Fibroblast of skin of left quadriceps (primary cell): Measurements from ENCODE around the gene KDM4C.
A peak's percentile ranks its signal among the peaks of the same experiment; 100 is the strongest.
"Not testable (repeated sequence)": the region's sequence is repeated elsewhere in the genome, so short reads cannot be mapped to it uniquely, and the experiment has no call there.

Experiments used
- DNase-seq, 2 experiments: peaks; one replicate each; pipeline ENCODE4 v3.0.0-alpha.2; 2013; ENCODE audit warnings: low read depth in 2 of 2

Gene KDM4C

DNA sequence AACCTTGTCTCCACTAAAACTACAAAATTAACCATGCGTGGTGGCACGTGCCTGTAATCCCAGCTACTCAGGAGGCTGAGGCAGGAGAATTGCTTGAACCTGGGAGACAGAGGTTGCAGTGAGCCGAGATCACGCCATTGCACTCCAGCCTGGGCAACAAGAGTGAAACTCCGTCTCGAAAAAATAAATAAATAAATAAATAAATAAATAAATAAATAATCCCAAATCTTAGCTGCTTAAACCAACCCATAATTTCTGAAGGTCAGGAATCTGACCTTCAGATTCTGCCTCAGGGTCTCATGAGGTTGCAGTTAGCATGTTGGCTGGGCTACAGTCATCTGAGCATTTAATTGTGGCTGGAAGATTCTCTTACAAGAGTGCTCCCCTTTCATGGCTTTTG, 48.5 kb downstream of the KDM4C start:
- DNase-seq: not testable (repeated sequence)

DNA sequence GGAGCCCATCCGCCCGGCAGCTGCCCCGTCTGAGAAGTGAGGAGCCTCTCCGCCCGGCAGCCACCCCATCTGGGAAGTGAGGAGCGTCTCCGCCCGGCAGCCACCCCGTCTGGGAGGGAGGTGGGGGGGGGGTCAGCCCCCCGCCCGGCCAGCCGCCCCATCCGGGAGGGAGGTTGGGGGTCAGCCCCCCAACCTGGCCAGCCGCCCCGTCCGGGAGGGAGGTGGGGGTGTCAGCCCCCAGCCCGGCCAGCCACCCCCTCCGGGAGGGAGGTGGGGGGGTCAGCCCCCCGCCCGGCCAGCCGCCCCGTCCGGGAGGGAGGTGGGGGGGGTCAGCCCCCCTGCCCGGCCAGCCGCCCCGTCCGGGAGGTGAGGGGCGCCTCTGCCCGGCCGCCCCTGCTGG, 49.9 kb downstream of the KDM4C start:
- not testable (repeated sequence) for DNase-seq

DNA sequence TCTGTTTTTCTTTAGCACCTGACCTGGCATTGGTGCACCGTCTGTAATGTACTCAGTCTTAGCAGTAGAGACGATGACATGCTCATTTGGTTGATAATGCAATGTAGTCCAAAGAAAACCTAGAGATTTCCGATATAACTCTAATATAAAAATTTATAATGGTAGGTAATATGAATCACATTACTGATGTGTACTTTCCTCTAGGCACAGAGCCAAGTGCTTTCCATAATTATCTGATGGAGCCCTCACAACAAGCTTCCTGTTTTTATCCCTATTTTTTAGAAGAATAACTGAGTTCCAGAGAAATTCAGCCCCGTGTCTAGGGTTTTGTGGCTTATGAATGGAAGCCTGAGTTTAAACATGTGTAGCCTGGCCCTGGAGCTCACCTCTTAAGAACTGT, 53.7 kb downstream of the KDM4C start:
- DNase-seq: no peak

DNA sequence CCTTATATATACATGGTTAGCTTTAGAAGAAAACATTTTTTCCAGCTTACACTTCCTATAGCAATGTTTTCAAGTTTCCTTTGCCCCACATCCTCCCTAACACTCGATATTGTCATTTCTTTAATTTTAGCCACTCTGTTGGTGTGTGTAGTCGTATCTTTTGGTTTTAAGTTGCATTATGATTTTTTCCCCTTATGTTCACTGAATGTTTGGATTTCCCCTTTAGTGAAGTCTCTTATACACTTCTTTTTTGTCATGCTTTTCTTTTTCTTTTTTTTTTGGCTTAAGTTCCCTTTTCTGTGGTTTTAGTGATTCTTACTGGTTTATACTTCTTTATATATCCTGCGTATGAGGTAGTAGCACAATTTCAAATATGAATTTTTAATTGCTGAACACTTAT, 58.8 kb downstream of the KDM4C start:
- DNase-seq: no peak

DNA sequence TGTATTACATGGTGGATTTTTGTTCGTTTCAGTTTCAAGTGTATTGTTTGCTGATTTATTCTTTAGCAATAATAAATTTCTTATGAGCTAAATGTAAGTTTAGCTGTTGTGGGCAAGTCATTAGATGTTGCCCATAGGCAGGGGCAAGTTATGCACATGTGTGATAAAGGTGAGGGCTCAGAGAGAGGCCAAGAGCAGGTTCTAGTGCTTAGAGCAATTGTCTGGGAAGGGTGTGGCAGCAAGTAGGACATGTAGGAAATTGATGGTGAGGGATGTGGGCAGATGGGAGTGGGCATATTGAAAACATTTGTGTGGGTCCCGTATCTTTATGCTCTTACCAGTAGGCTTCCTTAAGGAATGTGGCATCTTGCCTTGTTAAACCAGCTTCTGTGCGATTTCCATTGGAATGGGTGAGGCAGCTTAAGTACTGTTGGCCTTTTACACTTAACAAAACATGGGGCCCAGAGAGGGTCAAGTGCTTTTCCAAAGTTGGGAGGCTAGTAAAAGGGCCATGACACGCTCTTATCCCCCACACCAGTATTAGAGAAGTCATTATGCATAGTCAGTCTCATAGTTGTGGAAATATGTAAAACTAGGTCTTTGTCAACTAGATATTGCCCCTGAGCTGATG, 60.6 kb downstream of the KDM4C start:
- DNase-seq: no peak

DNA sequence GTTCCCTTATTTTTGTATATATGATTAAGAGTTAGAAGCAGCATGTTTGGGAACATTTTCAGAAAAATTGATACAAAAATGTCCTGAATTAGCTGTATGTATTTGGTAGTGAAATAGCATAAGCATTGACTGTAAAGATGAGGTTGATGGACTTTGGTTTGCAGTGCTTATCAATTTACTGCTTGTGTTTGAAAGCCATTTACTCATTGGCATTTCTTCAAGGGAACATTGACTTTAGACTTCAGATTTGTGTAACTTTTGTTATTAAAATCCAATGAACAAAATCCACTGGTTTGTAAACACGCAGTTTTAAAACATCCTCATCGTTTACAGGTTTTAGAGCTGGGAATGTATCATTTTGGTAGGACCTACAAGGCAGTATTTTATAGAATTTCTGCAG, 61.3 kb downstream of the KDM4C start:
- DNase-seq: no peak

DNA sequence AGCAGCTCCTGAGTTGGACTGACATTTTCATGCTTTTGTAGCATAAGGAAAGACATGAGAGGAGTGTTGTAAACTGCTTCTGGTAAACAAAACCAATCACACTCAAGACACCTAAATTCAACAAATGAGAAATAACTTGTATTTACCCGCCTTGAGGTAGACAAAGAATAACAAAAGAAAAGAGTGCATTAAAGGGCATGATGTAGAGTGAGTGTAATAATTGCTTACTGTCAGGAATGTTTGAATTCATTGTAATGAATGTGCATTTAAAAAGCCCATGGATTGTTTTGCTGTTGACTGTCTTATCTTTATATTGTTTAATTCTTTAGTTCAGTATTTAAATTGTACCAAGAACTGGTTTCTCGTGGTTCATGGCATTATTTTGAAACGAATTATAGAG, 61.8 kb downstream of the KDM4C start:
- no peak for DNase-seq

DNA sequence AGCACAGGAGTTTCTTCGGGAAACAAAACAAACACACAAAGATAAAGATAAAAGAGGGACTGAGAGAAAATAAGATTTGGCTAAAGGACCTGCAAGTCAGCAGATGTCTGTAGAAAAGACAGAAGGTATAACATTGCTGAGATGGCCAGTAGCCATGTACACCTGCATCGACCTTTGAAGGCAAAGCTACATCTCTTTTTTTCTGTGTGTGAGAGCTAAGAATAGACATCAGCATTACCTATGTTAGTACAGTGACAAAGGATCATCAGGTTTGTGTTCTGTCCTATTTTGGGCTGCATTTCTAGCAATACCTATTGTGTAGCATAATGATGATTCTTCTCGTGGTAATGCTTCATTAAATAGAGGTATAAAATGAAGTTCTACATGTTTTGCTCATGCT, 64.9 kb downstream of the KDM4C start:
- DNase-seq: no peak

DNA sequence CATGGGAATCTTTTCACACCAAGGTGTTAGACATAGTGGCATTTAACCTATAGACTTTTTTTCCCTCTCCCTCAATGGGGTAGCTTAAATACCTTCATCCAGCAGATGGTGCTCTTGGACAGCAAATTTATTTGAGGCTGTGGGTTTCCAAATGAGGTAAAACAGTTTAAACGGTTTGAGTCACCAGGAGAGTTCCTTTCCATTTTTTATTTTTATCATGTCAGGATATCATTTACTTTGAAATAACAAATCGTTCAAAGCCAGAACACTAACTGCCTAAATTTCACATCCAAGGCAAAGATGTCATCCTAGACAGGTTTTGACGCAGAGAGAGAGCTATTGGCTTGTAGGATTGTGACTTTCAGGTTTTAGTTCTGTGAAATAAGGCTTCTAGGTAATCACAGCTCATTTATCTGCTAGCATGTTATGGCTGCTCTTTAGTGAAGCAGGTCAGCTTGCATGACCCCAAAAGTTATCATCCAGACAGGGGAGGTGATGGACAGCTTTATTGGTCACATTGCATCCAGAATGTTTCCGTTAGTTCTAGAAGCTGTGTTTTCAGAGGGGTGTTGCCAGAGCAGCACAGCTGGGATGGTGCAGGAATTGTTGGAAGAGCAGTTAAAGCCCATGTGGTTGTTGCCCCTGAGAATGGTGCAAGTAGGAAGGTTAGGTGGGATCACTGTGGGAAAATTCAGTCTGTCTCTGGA, 69.8 kb downstream of the KDM4C start:
- peak; percentile 23 to 26 for DNase-seq

DNA sequence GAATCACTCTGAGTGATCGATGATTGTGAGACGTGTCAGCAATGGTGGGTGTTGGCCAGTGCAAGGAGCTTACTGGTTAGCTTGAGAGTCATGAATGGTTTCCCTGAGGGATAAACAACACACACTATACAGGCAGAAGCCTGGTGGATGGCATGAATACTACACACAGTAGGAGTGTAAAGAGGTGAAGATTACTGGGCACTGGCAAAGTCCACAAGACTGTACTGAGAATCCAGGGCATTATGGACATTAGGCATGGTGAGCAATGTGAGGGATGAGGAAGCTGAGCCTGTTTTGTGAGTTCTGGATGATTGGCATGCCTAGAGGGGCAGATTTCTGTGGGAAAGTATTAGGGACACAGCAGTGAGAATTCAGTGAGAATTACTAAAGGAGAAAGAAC, 71.3 kb downstream of the KDM4C start:
- no peak for DNase-seq

DNA sequence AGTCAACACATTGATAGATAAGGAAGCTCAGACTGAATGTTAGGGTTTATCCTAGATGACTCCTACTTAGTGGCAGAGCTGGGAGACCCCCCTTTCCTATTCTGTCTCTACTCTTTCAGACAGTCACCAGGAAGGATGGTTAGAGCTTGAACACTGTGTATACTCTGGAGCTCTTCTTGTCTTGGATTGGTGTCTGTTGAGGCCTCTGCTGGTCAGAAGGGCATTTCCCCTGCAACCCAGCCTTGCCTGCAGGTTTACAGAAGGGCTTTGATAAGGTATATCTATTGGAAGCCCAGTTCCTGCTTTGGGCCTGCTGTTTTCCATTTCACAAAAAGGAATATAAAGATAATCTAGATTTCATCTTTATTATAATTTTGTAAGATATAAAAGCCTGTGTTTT, 71.8 kb downstream of the KDM4C start:
- DNase-seq: no peak

DNA sequence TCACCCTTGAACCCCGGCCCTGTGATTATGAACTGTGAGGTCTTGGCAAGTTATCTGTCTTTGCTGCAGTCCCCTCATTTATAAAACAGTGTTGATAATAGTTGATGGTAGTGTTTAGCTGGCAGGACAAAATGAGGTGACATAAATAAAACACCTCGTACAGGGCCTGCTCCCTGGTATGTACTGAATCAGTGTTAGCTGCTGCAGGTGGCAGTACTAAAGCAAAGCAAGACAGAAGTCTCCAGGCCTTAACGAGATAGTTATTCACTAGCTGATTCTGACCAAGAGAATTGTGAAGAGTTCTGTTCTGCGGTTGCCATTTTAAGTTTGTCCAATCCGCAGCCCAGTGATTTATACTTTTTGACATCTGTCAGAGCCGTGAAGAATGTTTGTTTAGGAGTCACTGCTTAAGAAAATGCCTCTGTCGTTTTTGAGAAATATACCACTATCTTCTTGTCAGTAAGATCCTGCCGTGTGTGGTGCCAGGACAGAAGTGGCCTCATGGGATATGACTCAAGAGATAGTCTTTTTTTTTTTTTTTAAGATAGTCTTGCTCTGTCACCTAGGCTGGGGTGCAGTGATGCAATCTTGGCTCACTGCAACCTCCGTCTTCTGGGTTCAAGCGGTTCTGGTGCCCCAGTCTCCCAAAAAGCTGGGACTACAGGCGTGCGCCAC, 75.9 kb downstream of the KDM4C start:
- no peak for DNase-seq

DNA sequence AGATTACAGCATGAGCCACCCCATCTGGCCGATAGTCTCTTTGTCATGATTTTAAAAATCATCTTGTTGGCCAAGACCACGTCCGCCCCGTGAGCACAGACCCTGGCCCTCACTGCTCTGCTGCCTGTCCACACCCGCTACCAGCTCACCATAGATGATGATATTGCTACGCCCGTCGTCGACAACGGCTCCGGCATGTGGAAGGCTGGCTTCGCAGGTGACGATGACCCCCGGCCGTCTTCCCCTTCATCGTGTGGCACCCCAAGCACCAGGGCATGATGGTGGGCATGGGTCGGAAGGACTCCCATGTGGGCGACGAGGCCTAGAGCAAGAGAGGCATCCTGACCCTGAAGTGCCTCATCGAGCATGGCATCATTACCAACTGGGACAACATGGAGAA, 76.5 kb downstream of the KDM4C start:
- no peak for DNase-seq

DNA sequence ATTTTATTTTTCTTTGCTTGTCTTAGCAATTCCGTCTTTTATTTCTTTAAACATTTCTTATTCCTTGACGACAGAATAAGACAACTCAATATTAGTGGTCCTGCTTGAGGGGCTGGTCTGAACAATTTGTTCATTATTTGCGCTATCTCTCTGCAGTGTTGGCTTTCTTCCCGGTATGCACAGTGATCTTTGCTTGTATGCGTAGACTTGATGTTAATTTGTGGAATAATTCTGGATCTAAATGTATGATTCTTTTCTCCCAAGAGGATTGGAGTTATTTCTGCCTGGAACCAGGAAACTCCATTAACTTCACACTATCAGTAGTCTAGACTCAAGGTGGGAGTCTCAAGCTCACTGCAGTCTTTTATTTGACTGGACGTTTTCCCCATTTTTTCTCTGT, 80.4 kb downstream of the KDM4C start:
- DNase-seq: no peak

DNA sequence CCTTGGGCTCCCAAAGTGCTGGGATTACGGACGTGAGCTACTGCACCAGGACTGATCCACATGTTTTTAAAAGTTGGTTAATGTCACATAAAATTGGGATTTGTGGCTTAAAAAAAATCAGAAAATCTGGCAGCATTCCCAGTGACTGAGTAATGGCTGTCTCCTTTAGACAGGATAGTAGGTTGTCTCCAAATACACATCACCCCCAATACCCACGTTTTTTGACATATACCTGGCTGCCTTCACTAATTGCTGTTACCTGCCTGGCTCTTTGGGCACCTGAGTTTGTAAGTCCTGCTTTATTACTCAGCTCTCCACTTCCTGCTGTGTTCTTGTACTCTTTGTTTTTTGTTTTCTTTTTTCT, 84.8 kb downstream of the KDM4C start:
- peak; percentile 26 to 33 for DNase-seq

DNA sequence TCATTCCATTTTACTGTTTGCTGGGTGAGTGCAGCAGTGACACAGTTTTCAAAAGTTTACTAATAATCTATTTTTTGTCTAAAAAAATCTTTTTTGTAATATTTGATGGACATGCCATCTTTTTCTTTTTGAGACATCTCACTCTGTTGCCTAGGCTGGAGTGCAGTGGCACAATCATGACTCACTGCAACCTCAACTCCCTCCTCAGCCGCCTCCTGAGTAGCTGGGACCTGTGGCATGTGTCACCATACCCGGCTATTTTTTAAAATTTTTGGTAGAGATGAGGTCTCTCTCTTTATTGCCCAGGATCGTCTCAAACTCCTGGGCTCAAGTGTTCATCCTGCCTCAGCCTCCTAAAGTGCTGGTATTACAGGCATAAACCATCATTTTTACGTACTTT, 86.0 kb downstream of the KDM4C start:
- DNase-seq: no peak

DNA sequence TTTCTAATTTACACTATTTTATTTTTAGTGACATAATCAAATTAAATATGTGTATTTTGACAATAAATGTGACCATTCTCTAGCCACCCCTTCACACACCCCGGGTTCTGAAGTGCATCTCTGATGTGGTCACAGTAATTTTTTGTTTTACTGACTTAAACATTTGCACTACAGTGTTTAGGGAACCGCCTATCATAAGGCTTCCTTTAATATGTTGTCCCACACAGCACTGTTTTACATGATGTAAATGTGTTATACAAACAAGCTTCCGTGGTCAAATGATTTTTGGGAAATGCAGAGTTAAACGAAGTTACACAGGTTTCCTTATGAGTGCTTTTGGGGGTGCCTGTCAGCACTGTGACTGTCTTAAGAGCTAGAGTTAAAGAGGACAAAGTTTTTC, 86.5 kb downstream of the KDM4C start:
- DNase-seq: no peak

DNA sequence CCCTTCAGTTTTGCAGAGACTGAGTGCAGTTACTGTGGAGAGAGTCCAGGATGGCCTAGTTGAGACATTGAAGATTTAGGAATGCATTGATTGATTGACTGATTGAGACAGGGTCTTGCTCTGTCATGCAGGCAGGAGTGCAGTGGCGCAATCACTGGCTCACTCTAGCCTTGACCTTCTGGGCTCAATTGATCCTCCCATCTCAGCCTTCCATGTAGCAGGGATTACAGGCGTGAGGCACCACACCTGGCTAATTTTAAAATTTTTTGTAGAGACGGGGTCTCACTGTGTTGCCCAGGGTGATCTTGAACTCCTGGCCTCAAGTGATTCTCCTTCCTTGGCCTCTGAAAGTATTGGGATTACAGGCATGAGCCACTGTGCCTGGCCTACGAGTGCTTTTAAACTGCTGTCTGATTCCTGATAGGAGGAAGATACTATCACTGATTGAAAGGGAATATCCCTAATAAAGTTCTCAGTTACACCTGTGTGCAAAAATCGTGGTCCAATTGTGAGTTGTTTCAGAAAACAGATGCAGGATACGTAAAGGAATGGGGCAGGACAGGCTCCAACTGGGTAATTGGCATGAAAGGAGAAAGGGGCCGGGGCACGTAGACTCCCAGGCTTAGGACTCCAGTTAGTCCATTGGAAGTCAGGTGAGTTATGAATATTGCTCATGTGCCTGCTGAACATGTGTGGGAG, 87.5 kb downstream of the KDM4C start:
- DNase-seq: no peak

DNA sequence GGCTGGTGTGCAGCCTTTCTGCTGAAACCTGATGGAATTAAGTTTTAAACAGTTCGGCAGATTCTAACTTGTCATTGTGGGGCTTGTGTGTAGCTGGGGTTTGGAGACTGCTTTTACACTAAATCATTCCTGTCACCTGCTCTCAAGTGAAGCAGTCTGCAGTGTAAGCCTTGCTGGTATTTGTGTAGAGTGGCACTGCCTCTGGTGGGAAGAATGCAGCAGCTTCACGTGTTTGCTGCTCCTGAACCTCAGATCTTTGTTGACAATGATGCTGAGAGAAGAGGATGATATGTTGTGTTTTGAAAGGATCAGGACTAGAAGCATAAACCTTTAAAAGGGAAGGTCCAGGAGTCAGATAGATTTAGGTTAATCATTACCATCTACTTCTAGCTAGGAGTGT, 88.1 kb downstream of the KDM4C start:
- no peak for DNase-seq

DNA sequence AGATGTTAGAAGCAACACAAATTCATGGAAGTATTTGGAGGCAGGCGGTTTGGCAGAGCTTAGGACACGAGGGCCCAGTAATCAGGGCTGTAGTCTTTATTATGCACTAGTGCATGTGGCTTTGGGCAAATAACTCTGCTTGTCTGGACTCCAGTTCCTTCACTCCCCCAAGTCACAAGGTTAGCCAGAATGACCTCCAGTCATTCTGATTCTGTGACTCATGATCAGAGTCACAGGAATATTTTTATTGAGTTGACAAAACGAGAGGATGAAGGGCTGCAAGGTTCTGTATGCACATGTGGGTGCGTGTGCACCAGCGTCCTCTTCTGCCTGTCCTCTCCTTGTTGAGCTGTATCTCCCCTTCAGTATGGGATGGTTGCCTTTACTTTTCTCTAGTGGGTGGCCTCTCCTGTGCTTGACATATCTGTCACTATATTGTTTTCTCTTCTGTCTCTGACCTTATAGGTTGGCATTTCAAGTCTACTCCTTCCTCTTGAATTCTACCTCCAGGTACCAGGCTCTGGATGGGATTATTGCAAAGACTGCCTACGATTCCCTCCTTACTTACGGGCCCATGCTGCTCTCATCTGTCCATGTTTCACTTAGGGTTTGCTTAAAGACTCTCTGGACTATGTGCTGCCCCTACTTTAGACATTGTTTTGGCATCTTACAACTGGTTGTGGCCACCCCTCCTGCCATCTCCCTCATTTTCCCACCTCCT, 94.6 kb downstream of the KDM4C start:
- DNase-seq: no peak

DNA sequence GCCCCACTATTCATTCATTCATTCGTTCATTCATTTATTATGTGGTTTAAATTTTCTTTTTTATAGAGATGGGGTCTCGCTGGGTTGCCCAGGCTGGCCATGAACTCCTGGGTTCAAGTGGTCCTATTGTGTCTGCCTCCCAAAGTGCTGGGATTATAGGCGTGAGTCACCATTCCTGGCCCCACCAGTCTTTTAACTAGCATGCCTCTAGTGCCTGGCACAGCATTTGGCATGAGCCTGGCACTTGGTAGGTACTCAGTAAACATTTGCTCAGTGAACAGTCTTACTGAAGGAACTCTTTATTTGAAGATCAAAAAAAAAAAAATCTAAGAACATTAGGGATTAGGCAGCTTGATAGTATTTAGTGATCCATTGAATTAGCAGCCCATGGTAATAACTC, 98.1 kb downstream of the KDM4C start:
- DNase-seq: no peak

DNA sequence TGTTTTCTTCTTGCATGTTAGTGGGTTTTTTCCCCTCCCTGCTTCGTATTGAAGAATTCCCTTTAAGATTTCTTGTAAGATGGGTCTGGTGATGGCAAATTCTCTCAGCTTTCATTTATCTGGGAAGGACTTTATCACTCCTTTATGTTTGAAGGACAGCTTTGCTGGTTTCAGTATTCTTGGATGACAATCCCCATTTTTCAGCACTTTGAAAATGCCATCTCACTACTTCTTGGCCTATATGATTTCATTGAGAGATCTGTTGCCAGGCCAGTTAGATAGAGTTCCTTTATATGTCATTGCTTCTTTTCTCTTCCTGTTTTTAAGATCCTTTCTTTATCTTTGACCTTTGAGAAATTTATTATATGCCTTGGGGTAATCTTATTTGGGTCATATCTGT, 106.3 kb downstream of the KDM4C start:
- DNase-seq: no peak
